Left lobe of liver (tissue), 2 donors: ENCODE results near the gene MROH8. TPM values are rescaled to one million over a fixed set of nuclear protein-coding genes. Genes with fewer than 3 reads are reported as not detected.
A peak's percentile ranks its signal among the peaks of the same experiment; 100 is the strongest.

Source experiments
- ATAC-seq: fragments of 200-7000 bp; cut with Tn5 transposase; one replicate; pipeline ENCODE4 v1.9.1; 2020; ENCODE audit warnings: mild to moderate bottlenecking, moderate library complexity
- DNase-seq: peaks from one replicate; pipeline ENCODE4 v3.0.0-alpha.2; 2020; ENCODE audit warnings: low spot score
- total RNA-seq: library from RNA; stranded (reverse); gene quantifications from one replicate; pipeline ENCODE4 v1.2.1, GENCODE V29; 2021
- donor health status: DM: no; HTN: no; CAD: no; lungs with moderate emphysema.
- donor health status: DM: no; HTN: yes; CAD: no.

Gene MROH8
- total RNA-seq, 1 donor from 2014 or later: 4.7 TPM

DNA sequence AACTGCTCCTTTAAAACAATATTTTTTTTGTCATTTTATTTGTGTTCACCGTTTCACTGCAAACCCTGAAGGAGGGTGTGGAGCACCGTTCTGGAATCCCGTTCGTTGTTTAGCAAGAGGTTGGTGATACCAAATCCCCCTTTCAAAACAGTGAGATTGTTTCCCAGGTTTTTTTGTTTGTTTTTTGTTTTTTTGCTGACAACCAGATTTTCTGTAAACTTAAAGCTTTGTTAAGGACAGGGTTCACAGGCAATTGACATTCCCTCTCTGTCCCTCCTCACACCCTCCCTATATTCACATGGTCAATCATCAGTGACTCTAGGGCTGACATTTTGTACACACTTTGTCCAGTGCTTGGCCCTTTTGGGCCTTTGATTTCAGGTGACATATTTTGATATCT is 21.0 kb upstream of the MROH8 start:
- no peak for DNase-seq
- no peak for ATAC-seq

- peak; percentile 44 for ATAC-seq
These were observed 19.7 kb upstream of the MROH8 start for GRCh38 chr20:37198932-37199660.

DNA sequence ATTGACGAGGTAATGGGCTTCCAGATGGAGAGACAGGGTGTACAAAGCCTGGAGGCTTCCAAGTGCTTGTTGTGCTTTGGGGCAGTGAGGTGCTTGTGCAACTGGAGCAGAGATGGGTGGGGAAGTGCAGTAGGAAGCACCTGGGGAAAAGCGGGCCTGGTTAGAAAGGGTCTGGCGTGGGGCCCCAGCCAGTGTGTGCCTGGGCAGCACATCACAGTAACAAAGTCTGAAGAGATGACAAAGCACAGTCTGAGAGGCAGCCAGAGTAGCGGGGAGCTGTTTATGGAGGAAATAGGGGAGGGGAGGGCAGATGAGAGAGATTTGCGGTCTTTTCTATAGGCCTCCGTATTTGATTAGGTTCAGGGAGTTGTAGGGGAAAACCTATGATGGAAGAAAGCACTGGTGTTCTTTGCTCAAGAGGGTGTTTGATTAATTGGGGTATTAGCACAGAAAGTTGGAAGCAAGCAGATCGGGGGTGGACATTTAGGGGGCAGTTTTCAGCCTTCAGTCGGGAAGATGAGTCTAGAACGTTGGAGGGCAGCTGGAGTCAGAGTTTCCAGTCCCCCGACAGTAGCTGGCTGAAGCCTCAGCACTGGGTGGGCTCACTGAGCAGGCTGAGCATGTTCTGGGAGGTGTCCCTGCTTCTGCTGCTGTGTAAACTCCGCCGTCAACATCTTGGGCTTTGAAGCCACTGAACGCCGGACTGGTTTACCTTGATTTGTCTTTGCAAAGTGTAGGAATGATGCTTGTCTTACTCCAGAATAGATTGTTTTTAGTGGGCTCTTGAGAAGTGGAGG is 15.5 kb upstream of the MROH8 start:
- ATAC-seq (no peak), DNase-seq (peak; percentile 23)

More at GRCh38 chr20:37198932-37199660, 19.7 kb upstream of the MROH8 start:
- no peak for DNase-seq

DNA sequence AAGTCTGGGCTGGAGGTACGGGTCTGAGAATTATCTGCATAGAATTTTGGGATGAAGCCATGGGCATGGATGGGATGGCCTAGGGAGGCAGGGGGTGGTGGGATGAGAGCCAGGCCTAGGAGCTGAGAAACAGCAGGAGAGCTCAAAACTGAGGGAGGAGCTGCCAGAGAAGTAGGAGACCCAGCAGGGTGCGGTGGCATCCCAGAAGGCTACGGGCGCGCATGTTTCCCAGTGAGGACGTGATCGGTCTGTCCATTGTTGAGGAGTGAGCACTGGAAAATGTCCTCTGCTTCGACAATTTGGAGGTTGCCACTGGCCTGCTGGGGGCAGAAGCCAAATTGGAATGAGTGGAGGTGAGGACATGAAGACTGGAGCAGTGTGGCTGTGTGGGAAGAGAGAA is 14.5 kb upstream of the MROH8 start:
- peak; percentile 38 for DNase-seq
- ATAC-seq: no peak

- ATAC-seq (no peak), DNase-seq (peak; percentile 16)
These were observed 13.9 kb upstream of the MROH8 start for GRCh38 chr20:37193226-37193625.

DNA sequence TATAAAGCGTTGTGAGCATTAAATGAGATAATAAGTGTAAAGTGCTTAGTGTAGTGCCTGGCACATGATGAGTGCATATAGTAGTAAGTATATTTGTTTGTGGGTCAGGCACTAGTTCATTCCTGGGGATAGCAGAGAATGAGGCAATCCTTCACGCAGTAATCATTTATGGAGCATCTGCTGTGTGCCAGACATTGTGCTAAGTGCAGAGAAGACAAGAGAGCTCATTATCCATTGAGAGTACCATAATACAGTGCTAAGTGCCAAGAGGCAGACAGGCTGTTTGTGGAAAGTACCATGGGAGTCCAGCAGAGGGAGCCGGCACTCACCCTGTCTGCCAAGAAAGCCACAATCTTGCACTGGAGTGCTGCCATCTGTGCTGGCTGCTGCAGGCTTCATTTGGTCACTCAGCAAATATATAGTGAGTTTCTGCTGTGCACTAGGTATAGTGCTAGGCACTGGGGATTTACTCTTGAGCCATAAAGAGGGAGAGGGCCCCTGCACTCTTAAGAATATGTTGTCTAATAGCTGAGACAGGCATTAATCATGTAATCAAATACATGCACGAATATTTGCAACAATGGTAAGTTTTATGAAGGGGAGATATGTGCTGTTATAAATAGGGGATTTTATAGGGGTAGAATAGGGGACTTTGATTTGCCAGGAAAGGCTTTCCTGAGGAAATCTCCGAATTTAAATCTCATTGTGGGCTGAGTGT is 12.9 kb upstream of the MROH8 start:
- DNase-seq: peak; percentile 91
- ATAC-seq: peak; percentile 97

GRCh38 chr20:37190354-37191112 is 11.2 kb upstream of the MROH8 start:
- DNase-seq: no peak
- ATAC-seq: no peak

- ATAC-seq (no peak), DNase-seq (no peak)
These were observed 10.2 kb upstream of the MROH8 start for GRCh38 chr20:37189416-37190016.

- no peak for ATAC-seq
- no peak for DNase-seq
These were observed 9.4 kb upstream of the MROH8 start for GRCh38 chr20:37188787-37189186.

GRCh38 chr20:37185686-37186085 is 6.3 kb upstream of the MROH8 start:
- no peak for DNase-seq
- peak; percentile 51 for ATAC-seq

DNA sequence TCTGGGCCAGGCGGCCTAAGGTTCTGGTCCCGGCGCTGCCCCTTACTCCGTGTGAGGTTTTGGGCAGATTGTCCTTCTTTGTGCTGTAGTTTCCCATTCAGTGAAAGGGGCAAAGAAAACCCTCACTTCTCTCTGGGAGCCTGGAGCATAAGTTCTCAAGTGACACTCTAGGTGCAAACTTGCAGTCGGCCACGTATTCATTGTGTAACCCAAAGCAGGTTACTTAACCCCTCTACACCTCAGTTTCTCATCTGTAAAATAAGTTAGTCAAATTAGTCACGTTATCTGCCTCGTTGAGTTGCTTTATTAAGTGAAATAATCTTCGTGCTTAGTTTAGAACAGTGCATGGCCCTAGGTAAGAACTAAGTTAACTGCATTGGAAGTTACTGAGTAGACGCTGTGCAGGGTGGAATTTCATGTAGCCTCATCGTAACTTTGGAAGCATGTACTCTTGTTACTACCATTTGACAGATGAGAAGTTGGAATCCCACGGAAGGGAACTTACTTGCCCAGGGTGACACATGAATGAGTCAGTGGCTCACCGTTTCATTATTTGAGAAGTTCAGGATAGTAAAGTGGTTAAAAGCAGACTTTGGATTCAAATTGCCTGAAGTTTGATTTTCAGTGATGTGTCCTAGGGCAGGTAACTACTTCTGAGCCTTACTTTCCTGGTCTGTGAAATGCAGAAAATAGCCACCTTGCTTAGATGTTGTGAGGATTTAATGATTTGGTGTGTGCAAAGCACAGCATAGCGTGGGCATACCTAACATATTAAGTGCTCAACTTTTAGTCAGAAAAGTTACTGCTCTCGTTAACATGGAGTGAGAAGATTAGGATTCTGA is 556 bp upstream of the MROH8 start:
- ATAC-seq (peak; percentile 1), DNase-seq (no peak)

GRCh38 chr20:37172836-37173235 is 6.5 kb downstream of the MROH8 start:
- ATAC-seq: no peak
- DNase-seq: no peak

DNA sequence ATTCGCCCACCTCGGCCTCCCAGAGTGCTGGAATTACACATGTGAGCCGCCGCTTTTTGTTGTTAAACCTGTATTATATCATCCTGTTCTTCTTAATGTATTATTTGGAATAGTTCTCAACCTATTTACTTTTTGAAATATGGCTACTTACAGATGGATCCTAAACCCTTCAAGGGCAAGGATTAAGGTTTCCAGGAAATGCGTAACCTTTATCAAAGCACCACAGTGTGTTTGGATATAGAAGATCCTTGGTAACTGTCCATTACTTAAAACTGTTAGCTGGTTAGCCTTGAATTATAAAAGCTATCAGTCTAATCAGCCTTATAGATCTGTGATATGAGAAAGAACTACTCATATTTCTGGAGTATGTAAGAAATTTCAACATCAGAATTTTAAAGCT is 12.5 kb downstream of the MROH8 start:
- DNase-seq: no peak
- ATAC-seq: no peak

GRCh38 chr20:37165031-37165430 is 14.3 kb downstream of the MROH8 start:
- no peak for ATAC-seq
- DNase-seq: no peak

GRCh38 chr20:37163832-37164554 is 15.4 kb downstream of the MROH8 start:
- DNase-seq: no peak
- no peak for ATAC-seq

GRCh38 chr20:37162646-37163045 is 16.7 kb downstream of the MROH8 start:
- DNase-seq (no peak), ATAC-seq (no peak)

DNA sequence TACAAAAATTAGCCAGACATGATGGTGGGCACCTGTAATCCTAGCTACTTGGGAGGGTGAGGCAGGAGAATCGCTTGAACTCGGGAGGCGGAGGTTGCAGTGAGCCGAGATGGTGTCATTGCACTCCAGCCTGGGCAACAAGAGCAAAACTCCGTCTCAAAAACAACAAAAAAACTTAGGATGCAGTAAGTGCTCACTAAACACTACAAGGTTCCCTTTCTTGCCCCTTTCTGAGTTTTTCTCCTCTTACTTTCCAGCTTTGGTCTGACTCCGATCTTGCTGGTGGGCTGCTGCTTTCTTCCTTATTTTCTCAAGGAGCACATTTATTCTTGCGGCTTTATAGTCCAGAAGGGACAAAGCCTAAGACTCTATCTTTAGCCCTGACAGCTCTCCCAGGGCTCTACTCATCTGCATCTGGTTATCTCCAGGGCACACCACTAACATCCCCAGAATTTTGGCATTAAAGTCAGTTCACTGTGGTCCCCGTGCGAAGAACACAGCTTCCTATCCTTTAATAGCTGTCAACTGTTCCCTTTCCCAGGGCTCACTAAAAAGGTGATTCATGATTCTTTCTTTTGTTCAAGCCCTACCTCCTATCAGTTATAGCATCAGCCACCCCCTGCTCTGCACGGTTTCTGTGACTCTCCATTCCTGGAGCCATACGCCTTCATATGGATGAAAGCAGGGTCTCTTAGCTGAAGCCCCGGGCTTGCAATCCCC is 17.4 kb downstream of the MROH8 start:
- DNase-seq: no peak
- no peak for ATAC-seq

GRCh38 chr20:37160683-37161082 is 18.7 kb downstream of the MROH8 start:
- ATAC-seq: no peak

More at GRCh38 chr20:37160683-37161082, 18.7 kb downstream of the MROH8 start:
- no peak for DNase-seq
